HepG2 (cell line): ENCODE results near the gene SEMA4B. TPM values are rescaled to one million over a fixed set of nuclear protein-coding genes. Genes with fewer than 3 reads are reported as not detected.

ENCODE experiments used
- CBX5 ChIP-seq: sonication (generic); formaldehyde crosslinking; IDR thresholded peaks from 2 replicates; pipeline ENCODE4 v1.4.0; 2020; ENCODE audit warnings: missing genetic modification reagents, borderline replicate concordance
- EEA1 ChIP-seq: sonication (generic); formaldehyde crosslinking; IDR thresholded peaks from 2 replicates; pipeline ENCODE4 v1.5.1; 2020; ENCODE audit warnings: mild to moderate bottlenecking, missing genetic modification reagents, borderline replicate concordance
- EED ChIP-seq: sonication (generic); formaldehyde crosslinking; IDR thresholded peaks from 2 replicates; pipeline ENCODE4 v1.5.0; 2020; ENCODE audit warnings: mild to moderate bottlenecking, missing genetic modification reagents
- HNRNPLL ChIP-seq: fragments of 200-400 bp; formaldehyde crosslinking; IDR thresholded peaks from 2 replicates; pipeline ENCODE4 v1.6.1; 2017; ENCODE audit warnings: mild to moderate bottlenecking, low read depth, low read length; ENCODE audit not compliant: poor library complexity, severe bottlenecking
- IRF2 ChIP-seq: IDR thresholded peaks from 2 replicates; pipeline ENCODE4 v1.6.1; 2018; ENCODE audit warnings: missing genetic modification reagents, missing compliant biosample characterization
- ISL2 ChIP-seq: sonication (generic); formaldehyde crosslinking; IDR thresholded peaks from 2 replicates; pipeline ENCODE4 v1.5.0; 2020; ENCODE audit warnings: missing genetic modification reagents
- KLF16 ChIP-seq, 2 experiments: sonication (generic) in 1 of 2; formaldehyde crosslinking in 1 of 2; IDR thresholded peaks; 2 replicates each; pipeline versions ENCODE4 v1.6.1 to v1.8.0; 2016 to 2023; ENCODE audit warnings: missing genetic modification reagents in 2 of 2, missing compliant biosample characterization in 1 of 2
- MTERF4 ChIP-seq: sonication (generic); formaldehyde crosslinking; IDR thresholded peaks from 2 replicates; pipeline ENCODE4 v1.8.0; 2023; ENCODE audit warnings: mild to moderate bottlenecking, missing genetic modification reagents
- NFKBIZ ChIP-seq: IDR thresholded peaks from 2 replicates; pipeline ENCODE4 v1.6.1; 2018; ENCODE audit warnings: missing genetic modification reagents, missing compliant biosample characterization
- TCF12 ChIP-seq, 2 experiments: fragments of 450-650 bp in 1 of 2; sonication (generic) in 1 of 2; formaldehyde crosslinking in 1 of 2; IDR thresholded peaks; 2 replicates each; pipeline versions ENCODE4 v1.6.1 to v1.8.0; 2017 to 2022; ENCODE audit warnings: antibody characterized with exemption in 1 of 2, mild to moderate bottlenecking in 1 of 2, missing genetic modification reagents in 1 of 2, moderate library complexity in 1 of 2
- ZNF20 ChIP-seq: sonication (generic); formaldehyde crosslinking; IDR thresholded peaks from 2 replicates; pipeline ENCODE4 v1.4.0; 2020; ENCODE audit warnings: mild to moderate bottlenecking, moderate library complexity, missing genetic modification reagents
- ZNF460 ChIP-seq: sonication (generic); formaldehyde crosslinking; IDR thresholded peaks from 2 replicates; pipeline ENCODE4 v1.5.1; 2020; ENCODE audit warnings: missing genetic modification reagents, mild to moderate bottlenecking, borderline replicate concordance
- ZNF484 ChIP-seq: sonication (generic); formaldehyde crosslinking; IDR thresholded peaks from 2 replicates; pipeline ENCODE4 v1.5.1; 2020; ENCODE audit warnings: mild to moderate bottlenecking, low read depth, missing genetic modification reagents, borderline replicate concordance
- ZNF564 ChIP-seq: sonication (generic); formaldehyde crosslinking; IDR thresholded peaks from 2 replicates; pipeline ENCODE4 v1.8.1; 2023; ENCODE audit warnings: mild to moderate bottlenecking, missing genetic modification reagents
- polyA plus RNA-seq, 8 experiments: library from polyadenylated mRNA; depleted of rRNA in 3 of 8; stranded (reverse) in 7 of 8; unstranded in 1 of 8; fragments of >200 nt; fragmentation: Illumina TruSeq in 4 of 8; extraction: Trizol in 4 of 8; gene quantifications; 2 replicates each; pipeline versions ENCODE4 v1.2.1 to v1.2.3, GENCODE V29; 2011 to 2016; ENCODE audit warnings: low read depth in 4 of 8, missing spikeins in 1 of 8, mixed read lengths in 1 of 8; ENCODE audit not compliant: insufficient read depth in 1 of 8
- total RNA-seq, 5 experiments: library from RNA; depleted of rRNA; stranded (reverse); fragments of >200 nt; fragmentation: Illumina TruSeq; extraction: Trizol; gene quantifications; 2 replicates each; pipeline ENCODE4 v1.2.3, GENCODE V29; 2016; ENCODE audit warnings: low read depth in 1 of 5
- TF ChIP-seq, protein P1 (sequence below): sonication (generic); formaldehyde crosslinking; IDR thresholded peaks from 2 replicates; pipeline ENCODE4 v1.4.0; 2020; ENCODE audit warnings: mild to moderate bottlenecking, missing genetic modification reagents, borderline replicate concordance
- TF ChIP-seq, protein P2 (sequence below): sonication (generic); formaldehyde crosslinking; IDR thresholded peaks from 2 replicates; pipeline ENCODE4; 2020; ENCODE audit warnings: missing genetic modification reagents, mild to moderate bottlenecking, borderline replicate concordance
- TF ChIP-seq, protein P3 (sequence below): sonication (generic); formaldehyde crosslinking; IDR thresholded peaks from 2 replicates; pipeline ENCODE4 v1.4.0; 2020; ENCODE audit warnings: missing genetic modification reagents

Gene SEMA4B
- total and polyA plus RNA-seq, 2 of the 13 experiments (the other 11 are each of a cell fraction or from before 2014, with no cell fraction given) = 2.1 to 17.0 TPM

GRCh38 chr15:90233387-90234095 lies 32.4 kb downstream of the SEMA4B start, which contains the start of gene CIB1 (continued):
- no peak; a peak in 1 of 4 replicates for TF ChIP-seq KLF16 (CRISPR knock-in tag; IDR thresholded peaks at IDR 0.05)
- no peak for TF ChIP-seq NFKBIZ (CRISPR knock-in tag)
- TF ChIP-seq IRF2 (CRISPR knock-in tag) = peak; percentile 44; the same call in 1 of the 2 replicates
- TF ChIP-seq CBX5 (CRISPR knock-in tag) = peak; percentile 22; the same call in 1 of the 2 replicates
- TF ChIP-seq ZNF460 (CRISPR knock-in tag) = 0 out of 2 replicates have a peak, but pooled peaks have one; percentile 28
- no peak for TF ChIP-seq ZNF484 (CRISPR knock-in tag)
- TF ChIP-seq HNRNPLL = peak; percentile 51
- 0 out of 2 replicates have a peak, but pooled peaks have one; percentile 78 for TF ChIP-seq ZNF20 (CRISPR knock-in tag)
- peak; percentile 81; the same call in 1 of the 2 replicates for TF ChIP-seq MTERF4 (CRISPR knock-in tag)
- TF ChIP-seq, protein P1, sequence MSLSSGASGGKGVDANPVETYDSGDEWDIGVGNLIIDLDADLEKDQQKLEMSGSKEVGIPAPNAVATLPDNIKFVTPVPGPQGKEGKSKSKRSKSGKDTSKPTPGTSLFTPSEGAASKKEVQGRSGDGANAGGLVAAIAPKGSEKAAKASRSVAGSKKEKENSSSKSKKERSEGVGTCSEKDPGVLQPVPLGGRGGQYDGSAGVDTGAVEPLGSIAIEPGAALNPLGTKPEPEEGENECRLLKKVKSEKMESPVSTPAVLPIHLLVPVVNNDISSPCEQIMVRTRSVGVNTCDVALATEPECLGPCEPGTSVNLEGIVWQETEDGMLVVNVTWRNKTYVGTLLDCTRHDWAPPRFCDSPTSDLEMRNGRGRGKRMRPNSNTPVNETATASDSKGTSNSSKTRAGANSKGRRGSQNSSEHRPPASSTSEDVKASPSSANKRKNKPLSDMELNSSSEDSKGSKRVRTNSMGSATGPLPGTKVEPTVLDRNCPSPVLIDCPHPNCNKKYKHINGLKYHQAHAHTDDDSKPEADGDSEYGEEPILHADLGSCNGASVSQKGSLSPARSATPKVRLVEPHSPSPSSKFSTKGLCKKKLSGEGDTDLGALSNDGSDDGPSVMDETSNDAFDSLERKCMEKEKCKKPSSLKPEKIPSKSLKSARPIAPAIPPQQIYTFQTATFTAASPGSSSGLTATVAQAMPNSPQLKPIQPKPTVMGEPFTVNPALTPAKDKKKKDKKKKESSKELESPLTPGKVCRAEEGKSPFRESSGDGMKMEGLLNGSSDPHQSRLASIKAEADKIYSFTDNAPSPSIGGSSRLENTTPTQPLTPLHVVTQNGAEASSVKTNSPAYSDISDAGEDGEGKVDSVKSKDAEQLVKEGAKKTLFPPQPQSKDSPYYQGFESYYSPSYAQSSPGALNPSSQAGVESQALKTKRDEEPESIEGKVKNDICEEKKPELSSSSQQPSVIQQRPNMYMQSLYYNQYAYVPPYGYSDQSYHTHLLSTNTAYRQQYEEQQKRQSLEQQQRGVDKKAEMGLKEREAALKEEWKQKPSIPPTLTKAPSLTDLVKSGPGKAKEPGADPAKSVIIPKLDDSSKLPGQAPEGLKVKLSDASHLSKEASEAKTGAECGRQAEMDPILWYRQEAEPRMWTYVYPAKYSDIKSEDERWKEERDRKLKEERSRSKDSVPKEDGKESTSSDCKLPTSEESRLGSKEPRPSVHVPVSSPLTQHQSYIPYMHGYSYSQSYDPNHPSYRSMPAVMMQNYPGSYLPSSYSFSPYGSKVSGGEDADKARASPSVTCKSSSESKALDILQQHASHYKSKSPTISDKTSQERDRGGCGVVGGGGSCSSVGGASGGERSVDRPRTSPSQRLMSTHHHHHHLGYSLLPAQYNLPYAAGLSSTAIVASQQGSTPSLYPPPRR (CRISPR knock-in tag) = peak; percentile 44
- TF ChIP-seq EED = peak; percentile 84; the same call in 1 of the 2 replicates
- TF ChIP-seq ZNF564 = peak; percentile 75; the same call in 1 of the 2 replicates
- TF ChIP-seq, protein P2, sequence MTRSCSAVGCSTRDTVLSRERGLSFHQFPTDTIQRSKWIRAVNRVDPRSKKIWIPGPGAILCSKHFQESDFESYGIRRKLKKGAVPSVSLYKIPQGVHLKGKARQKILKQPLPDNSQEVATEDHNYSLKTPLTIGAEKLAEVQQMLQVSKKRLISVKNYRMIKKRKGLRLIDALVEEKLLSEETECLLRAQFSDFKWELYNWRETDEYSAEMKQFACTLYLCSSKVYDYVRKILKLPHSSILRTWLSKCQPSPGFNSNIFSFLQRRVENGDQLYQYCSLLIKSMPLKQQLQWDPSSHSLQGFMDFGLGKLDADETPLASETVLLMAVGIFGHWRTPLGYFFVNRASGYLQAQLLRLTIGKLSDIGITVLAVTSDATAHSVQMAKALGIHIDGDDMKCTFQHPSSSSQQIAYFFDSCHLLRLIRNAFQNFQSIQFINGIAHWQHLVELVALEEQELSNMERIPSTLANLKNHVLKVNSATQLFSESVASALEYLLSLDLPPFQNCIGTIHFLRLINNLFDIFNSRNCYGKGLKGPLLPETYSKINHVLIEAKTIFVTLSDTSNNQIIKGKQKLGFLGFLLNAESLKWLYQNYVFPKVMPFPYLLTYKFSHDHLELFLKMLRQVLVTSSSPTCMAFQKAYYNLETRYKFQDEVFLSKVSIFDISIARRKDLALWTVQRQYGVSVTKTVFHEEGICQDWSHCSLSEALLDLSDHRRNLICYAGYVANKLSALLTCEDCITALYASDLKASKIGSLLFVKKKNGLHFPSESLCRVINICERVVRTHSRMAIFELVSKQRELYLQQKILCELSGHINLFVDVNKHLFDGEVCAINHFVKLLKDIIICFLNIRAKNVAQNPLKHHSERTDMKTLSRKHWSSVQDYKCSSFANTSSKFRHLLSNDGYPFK = peak; percentile 84; the same call in 1 of the 2 replicates
- 0 out of 2 replicates have a peak, but pooled peaks have one; percentile 38 for TF ChIP-seq ISL2 (CRISPR knock-in tag)
- TF ChIP-seq EEA1 (CRISPR knock-in tag) = peak; percentile 18; the same call in 1 of the 2 replicates
- TF ChIP-seq, protein P3, sequence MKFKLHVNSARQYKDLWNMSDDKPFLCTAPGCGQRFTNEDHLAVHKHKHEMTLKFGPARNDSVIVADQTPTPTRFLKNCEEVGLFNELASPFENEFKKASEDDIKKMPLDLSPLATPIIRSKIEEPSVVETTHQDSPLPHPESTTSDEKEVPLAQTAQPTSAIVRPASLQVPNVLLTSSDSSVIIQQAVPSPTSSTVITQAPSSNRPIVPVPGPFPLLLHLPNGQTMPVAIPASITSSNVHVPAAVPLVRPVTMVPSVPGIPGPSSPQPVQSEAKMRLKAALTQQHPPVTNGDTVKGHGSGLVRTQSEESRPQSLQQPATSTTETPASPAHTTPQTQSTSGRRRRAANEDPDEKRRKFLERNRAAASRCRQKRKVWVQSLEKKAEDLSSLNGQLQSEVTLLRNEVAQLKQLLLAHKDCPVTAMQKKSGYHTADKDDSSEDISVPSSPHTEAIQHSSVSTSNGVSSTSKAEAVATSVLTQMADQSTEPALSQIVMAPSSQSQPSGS (CRISPR knock-in tag) = peak; percentile 53; the same call in 1 of the 2 replicates
- no peak for TF ChIP-seq TCF12 (IDR thresholded peaks at IDR 0.05)
- peak; percentile 76 for TF ChIP-seq TCF12 (CRISPR knock-in tag; IDR thresholded peaks at IDR 0.05)
